CD4-positive, alpha-beta T cell (primary cell): ENCODE data around the gene BIRC5. TPM values are rescaled to one million over a fixed set of nuclear protein-coding genes. Genes with fewer than 3 reads are reported as not detected.

Experiments
- ATAC-seq: fragments of 200-7000 bp; cut with Tn5 transposase; one replicate; pipeline ENCODE4 v1.10.0; 2022; ENCODE audit warnings: mild to moderate bottlenecking; ENCODE audit not compliant: poor library complexity
- CTCF ChIA-PET: fragments of 350-600 bp; sonication (Branson Sonifier 250); formaldehyde crosslinking; loops from one replicate; lab custom pipeline; 2021; ENCODE audit warnings: antibody characterized with exemption, inconsistent platforms; lab: Charles Lee
- POLR2A ChIA-PET: fragments of 350-600 bp; sonication (Branson Sonifier 250); formaldehyde crosslinking; loops from one replicate; lab custom pipeline; 2021; ENCODE audit warnings: antibody characterized with exemption, inconsistent platforms; lab: Charles Lee
- DNase-seq, 14 experiments: peaks; one replicate each; pipeline ENCODE4 v3.0.0-alpha.2; 2013 to 2020; ENCODE audit warnings: mixed read lengths in 2 of 14
- H3K27ac ChIP-seq, 2 donors: one replicate each; pipeline versions ENCODE4 v1.5.1 to v1.7.0; 2013; ENCODE audit warnings: low read length in 2 of 2, low read depth in 1 of 2, mild to moderate bottlenecking in 1 of 2
- H3K27me3 ChIP-seq, 2 experiments: 1 replicate in 1 of 2; 2 replicates in 1 of 2; pipeline versions ENCODE4 v1.6.1 to v1.7.0; 2013; ENCODE audit warnings: low read length in 2 of 2, control low read depth in 1 of 2, mild to moderate bottlenecking in 1 of 2, moderate library complexity in 1 of 2; ENCODE audit not compliant: insufficient read depth in 2 of 2, control insufficient read depth in 1 of 2
- H3K36me3 ChIP-seq: one replicate; pipeline ENCODE4 v1.6.1; 2013; ENCODE audit warnings: low read length, control low read depth; ENCODE audit not compliant: insufficient read depth
- H3K4me1 ChIP-seq: one replicate; pipeline ENCODE4 v1.6.1; 2013; ENCODE audit warnings: low read length, control low read depth; ENCODE audit not compliant: insufficient read depth
- H3K4me3 ChIP-seq: one replicate; pipeline ENCODE4 v1.5.1; 2013; ENCODE audit warnings: mild to moderate bottlenecking, low read length, moderate library complexity
- H3K9me3 ChIP-seq, 2 experiments: 1 replicate in 1 of 2; 2 replicates in 1 of 2; pipeline versions ENCODE4 v1.6.1 to v1.7.0; 2013; ENCODE audit warnings: low read length in 2 of 2, mild to moderate bottlenecking in 2 of 2, control low read depth in 1 of 2, moderate library complexity in 1 of 2; ENCODE audit not compliant: control insufficient read depth in 1 of 2, insufficient read depth in 1 of 2
- H3K27ac Mint-ChIP-seq: one replicate; pipeline ENCODE4 v1.8.0; 2020; ENCODE audit warnings: mixed read lengths
- H3K27me3 Mint-ChIP-seq: one replicate; pipeline ENCODE4 v1.8.0; 2021; ENCODE audit warnings: mixed read lengths
- H3K36me3 Mint-ChIP-seq: one replicate; pipeline ENCODE4 v1.8.0; 2021; ENCODE audit warnings: low read depth, mixed read lengths
- H3K4me1 Mint-ChIP-seq: one replicate; pipeline ENCODE4 v1.8.0; 2021; ENCODE audit warnings: low read depth, mixed read lengths
- H3K4me3 Mint-ChIP-seq: one replicate; pipeline ENCODE4 v1.8.0; 2020; ENCODE audit warnings: mild to moderate bottlenecking, mixed read lengths
- H3K9me3 Mint-ChIP-seq: one replicate; pipeline ENCODE4 v1.8.0; 2020; ENCODE audit warnings: mixed read lengths
- CTCF ChIP-seq: fragments of 200-600 bp; IDR thresholded peaks from one replicate; pipeline ENCODE4 v1.8.0; 2022; ENCODE audit warnings: antibody characterized with exemption, mild to moderate bottlenecking
- intact Hi-C, 2 experiments: fragments of 100-400 bp; cut with DNase I in 1 of 2; cut with micrococcal nuclease in 1 of 2; formaldehyde crosslinking; loops; one replicate each; pipeline versions ENCODE4 v1.15.1 to v1.9.0; 2023 to 2025; cut with DNase I, micrococcal nuclease
- total RNA-seq, 174 experiments: library from RNA in 2 of 174; stranded (reverse) in 2 of 174; gene quantifications; one replicate each; pipeline ENCODE4 v1.2.3 and lab custom pipeline; 2021 to 2026

BIRC5 gene
- total RNA-seq, 2 experiments from 2014 or later, result 0.39 to 0.41 TPM

- H3K4me3 ChIP-seq, result peak within 1 kb of the TSS; percentile 72
- H3K4me3 Mint-ChIP-seq, result peak within 1 kb of the TSS; percentile 79
Observed at GRCh38 chr17:78168242-78168902, 45.7 kb upstream of the BIRC5 start, which contains the start of gene SYNGR2. TSS of gene SYNGR2 (plus strand) at chr17:78168581. CDS start at chr17:78168617, 36 bp downstream.

GRCh38 chr17:78168903-78169793 is 44.9 kb upstream of the BIRC5 start:
- Mint-ChIP-seq H3K4me1 (peaks cover 44% of the 10 kb centered on the region), H3K4me3 (peak overlapping the region; percentile 79), H3K27me3 (no peaks in the 10 kb centered on the region), H3K27ac (peak overlapping the region; percentile 71), H3K36me3 (peaks cover 21% of the 10 kb centered on the region), H3K9me3 (no peaks in the 10 kb centered on the region)
- peak in 11 of 14 experiments; percentile 24 to 89 (median 50) for DNase-seq
- peak; percentile 30 for ATAC-seq
- Histone ChIP-seq H3K4me3 (peak overlapping the region; percentile 72), H3K27me3 (no peaks in the 10 kb centered on the region), H3K9me3 (no peaks in the 10 kb centered on the region), H3K36me3 (peaks cover 22% of the 10 kb centered on the region), H3K27ac (peak overlapping the region; percentile 64 to 70), H3K4me1 (peaks cover 60% of the 10 kb centered on the region)
- POLR2A ChIA-PET, result interaction anchor here (0.6 to 1.6 kb wide), 8 partner anchors 27 to 755 kb away, joined by 3 to 12 read pairs (median 4); partner anchors contain the start of gene TMC8
- TF ChIP-seq CTCF, result no peak
- intact Hi-C loops, result loop anchor here (1.0 to 5.0 kb wide), 4 partner anchors 28 to 46 kb away; partner anchors contain the start of genes BIRC5 (in 1 of the 2) and TMC8 (in 1 of the 2)
- CTCF ChIA-PET, result interaction anchor here (0.6 to 2.0 kb wide), 4 partner anchors 17 to 82 kb away, joined by 3 to 5 read pairs (median 4); no protein-coding TSS in a partner anchor

More at GRCh38 chr17:78168242-78168902, 45.7 kb upstream of the BIRC5 start, which contains the start of gene SYNGR2:
- no peak for TF ChIP-seq CTCF
- H3K4me1 ChIP-seq, result peaks cover 52% of the 10 kb centered on the region
- Mint-ChIP-seq H3K36me3 (peaks cover 17% of the 10 kb centered on the region), H3K27me3 (no peaks in the 10 kb centered on the region), H3K4me1 (peaks cover 36% of the 10 kb centered on the region), H3K9me3 (no peaks in the 10 kb centered on the region), H3K27ac (peak within 1 kb of the TSS; percentile 71)
- ATAC-seq, result peak; percentile 89
- H3K36me3 ChIP-seq, result peaks cover 22% of the 10 kb centered on the region
- H3K27ac ChIP-seq, result peak within 1 kb of the TSS; percentile 71 to 74
- no peaks in the 10 kb centered on the region for H3K27me3 ChIP-seq
- CTCF ChIA-PET, result interaction anchor here (0.7 kb wide), 1 partner anchor 83 kb away, joined by 5 read pairs; no protein-coding TSS in a partner anchor
- intact Hi-C loops, result loop anchor here (1.0 to 5.0 kb wide), 4 partner anchors 28 to 46 kb away; partner anchors contain the start of genes BIRC5 (in 1 of the 2) and TMC8 (in 1 of the 2)
- POLR2A ChIA-PET, result no interaction called here
- peak; percentile 76 to 94 (median 88) for DNase-seq
- no peaks in the 10 kb centered on the region for H3K9me3 ChIP-seq
